ENCODE measurements around the gene MEA1. TPM values are rescaled to one million over a fixed set of nuclear protein-coding genes. Genes with fewer than 3 reads are reported as not detected.
"Not testable (repeated sequence)": the region's sequence is repeated elsewhere in the genome, so short reads cannot be mapped to it uniquely, and the experiment has no call there.

MEA1 gene
- total RNA-seq, 6 experiments from 2014 or later = 114 to 132 (median 118) TPM

DNA sequence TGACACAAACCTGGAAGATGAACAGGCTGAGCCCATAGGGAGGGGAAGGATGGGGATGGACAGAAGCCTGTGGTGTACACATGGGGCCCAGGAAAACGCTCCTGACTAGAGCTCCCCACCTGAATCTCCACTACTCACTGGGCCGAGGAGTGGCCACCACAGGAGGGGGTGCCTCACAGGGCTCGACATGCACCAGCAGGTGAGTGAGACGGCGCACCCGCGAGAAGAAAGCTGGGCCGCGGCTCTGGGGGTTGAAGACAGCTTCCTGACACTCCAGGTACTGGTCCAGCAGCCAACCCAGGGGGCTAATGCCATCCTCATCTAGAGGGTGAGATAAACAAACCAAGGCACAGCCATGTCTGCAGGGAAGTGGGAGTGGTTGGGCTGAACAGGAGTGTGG is 29.6 kb upstream of the MEA1 start:
- Mint-ChIP-seq H3K4me3 (no peak overlapping the region), H3K36me3 (ENCODE audit: low read depth) (peaks cover 26% of the 10 kb centered on the region; the same call in 1 of the 2 replicates), H3K27ac (no peak overlapping the region), H3K9me3 (no peaks in the 10 kb centered on the region), H3K4me1 (ENCODE audit: low read depth) (no peaks in the 10 kb centered on the region), H3K27me3 (ENCODE audit: insufficient read depth) (no peaks in the 10 kb centered on the region; the same call in none of the 2 replicates)
- TF ChIP-seq, protein P1, sequence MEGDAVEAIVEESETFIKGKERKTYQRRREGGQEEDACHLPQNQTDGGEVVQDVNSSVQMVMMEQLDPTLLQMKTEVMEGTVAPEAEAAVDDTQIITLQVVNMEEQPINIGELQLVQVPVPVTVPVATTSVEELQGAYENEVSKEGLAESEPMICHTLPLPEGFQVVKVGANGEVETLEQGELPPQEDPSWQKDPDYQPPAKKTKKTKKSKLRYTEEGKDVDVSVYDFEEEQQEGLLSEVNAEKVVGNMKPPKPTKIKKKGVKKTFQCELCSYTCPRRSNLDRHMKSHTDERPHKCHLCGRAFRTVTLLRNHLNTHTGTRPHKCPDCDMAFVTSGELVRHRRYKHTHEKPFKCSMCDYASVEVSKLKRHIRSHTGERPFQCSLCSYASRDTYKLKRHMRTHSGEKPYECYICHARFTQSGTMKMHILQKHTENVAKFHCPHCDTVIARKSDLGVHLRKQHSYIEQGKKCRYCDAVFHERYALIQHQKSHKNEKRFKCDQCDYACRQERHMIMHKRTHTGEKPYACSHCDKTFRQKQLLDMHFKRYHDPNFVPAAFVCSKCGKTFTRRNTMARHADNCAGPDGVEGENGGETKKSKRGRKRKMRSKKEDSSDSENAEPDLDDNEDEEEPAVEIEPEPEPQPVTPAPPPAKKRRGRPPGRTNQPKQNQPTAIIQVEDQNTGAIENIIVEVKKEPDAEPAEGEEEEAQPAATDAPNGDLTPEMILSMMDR (IDR thresholded peaks at IDR 0.05) = no peak
- no peak for DNase-seq

DNA sequence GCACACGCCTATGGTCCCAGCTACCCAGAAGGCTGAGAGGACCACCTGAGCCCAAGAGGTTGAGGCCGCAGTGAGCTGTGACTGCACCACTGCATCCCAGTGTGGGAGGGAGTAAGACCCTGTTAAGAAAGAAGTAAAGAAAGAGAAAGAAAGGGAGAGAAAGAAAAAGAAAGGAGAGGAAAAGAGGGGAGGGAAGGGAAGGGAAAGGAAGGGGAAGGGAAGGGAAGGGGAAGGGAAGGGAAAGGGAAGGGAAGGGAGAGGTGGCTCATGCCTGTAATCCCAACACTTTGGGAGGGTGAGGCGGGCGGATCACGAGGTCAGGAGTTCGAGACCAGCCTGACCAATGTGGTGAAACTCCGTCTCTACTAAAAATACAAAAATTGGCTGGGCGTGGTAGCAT is 27.7 kb upstream of the MEA1 start:
- not testable (repeated sequence) for H3K9me3 Mint-ChIP-seq; H3K4me1 Mint-ChIP-seq (ENCODE audit: low read depth); H3K27ac Mint-ChIP-seq; H3K27me3 Mint-ChIP-seq (ENCODE audit: insufficient read depth); H3K4me3 Mint-ChIP-seq; DNase-seq
- H3K36me3 Mint-ChIP-seq (ENCODE audit: low read depth) = peaks cover 41% of the 10 kb centered on the region; the same call in 1 of the 2 replicates

DNA sequence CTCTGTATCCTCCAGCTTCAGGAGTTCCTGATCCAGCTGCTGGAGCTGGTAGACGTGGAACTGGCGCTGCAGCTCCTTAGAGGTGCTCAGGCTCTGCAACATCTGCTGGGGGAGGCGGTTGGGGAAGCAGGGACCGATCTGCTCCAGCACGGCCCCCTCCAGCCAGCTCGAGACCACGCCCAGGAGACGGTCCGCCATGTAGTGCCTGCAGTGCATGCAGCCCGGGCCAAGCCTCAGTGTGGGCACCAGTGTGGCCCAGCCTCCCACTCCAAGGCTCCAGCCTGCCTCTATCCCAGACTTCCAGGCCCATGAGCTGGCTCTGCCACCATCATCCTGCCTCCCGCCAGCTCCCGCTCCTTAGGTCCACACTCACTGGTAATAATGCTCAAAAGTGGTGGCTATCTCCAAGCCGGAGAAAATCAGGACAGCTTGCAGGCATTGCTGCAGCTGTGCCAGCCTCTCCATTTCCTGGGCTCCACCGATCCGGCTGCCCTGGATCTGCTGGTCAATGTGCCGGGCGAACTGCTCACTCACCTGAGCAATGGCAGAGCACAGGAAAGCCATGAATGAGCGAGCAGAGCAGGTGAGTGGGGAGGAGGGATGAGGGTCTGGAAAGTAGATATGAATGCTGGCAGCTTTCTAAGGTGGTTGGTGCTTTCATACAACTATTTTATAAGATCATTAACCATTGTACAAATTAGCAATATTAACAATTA is 27.0 kb upstream of the MEA1 start:
- Mint-ChIP-seq H3K9me3 (no peaks in the 10 kb centered on the region), H3K27me3 (ENCODE audit: insufficient read depth) (peaks cover 4% of the 10 kb centered on the region), H3K4me3 (no peak overlapping the region), H3K27ac (no peak overlapping the region), H3K4me1 (ENCODE audit: low read depth) (no peaks in the 10 kb centered on the region), H3K36me3 (ENCODE audit: low read depth) (peaks cover 35% of the 10 kb centered on the region; the same call in 1 of the 2 replicates)
- no peak for DNase-seq
- TF ChIP-seq, protein P1 (IDR thresholded peaks at IDR 0.05) = no peak

DNA sequence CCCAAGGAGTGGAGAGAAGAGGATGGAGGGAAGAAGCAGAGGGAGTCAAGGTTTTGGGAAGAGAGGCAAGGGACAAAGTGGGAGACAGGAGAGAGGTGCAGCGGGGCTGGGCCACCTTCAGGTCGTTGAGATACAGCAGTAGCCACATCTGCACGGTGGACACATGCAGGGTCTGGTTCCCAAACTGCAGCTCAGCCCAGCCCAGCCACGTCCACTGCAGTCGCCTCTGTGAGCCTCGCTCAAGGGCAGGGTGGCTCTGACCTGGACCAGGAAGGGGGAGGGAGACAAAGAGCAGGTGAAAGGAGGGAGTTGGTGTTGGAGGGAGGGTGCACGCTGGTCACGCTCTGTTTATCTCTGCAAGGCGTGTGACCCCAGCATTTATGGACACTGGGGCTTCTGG is 25.0 kb upstream of the MEA1 start:
- no peak for DNase-seq
- Mint-ChIP-seq H3K9me3 (no peaks in the 10 kb centered on the region), H3K4me1 (ENCODE audit: low read depth) (no peaks in the 10 kb centered on the region), H3K36me3 (ENCODE audit: low read depth) (peaks cover 32% of the 10 kb centered on the region), H3K4me3 (no peak overlapping the region), H3K27me3 (ENCODE audit: insufficient read depth) (peaks cover 4% of the 10 kb centered on the region; the same call in 1 of the 2 replicates), H3K27ac (no peak overlapping the region)
- TF ChIP-seq, protein P1 (IDR thresholded peaks at IDR 0.05) = no peak

DNA sequence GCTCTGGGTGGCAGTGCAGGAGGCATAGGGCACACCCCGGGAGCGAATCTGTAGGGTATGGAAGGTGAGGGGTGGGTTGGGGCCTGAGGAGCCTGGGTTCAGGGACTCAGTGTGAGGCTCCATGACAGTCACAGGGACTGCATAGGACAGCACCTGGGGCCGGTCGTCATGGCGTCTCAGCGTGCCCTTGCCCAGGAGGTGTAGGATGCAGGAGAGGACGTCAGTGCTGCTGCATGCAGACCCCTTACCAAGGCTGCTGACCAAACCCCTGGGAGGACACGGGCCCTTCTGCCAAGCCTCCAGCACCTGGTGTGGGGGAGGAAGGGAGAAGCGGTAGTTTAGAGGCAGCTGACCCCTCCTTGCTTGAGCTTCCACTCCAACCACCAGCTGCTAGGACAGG is 24.0 kb upstream of the MEA1 start:
- H3K36me3 Mint-ChIP-seq (ENCODE audit: low read depth) = peaks cover 38% of the 10 kb centered on the region
- TF ChIP-seq, protein P1 (IDR thresholded peaks at IDR 0.05) = no peak
- no peak for DNase-seq
- H3K27ac Mint-ChIP-seq = no peak overlapping the region
- H3K9me3 Mint-ChIP-seq = no peaks in the 10 kb centered on the region
- H3K27me3 Mint-ChIP-seq (ENCODE audit: insufficient read depth) = peaks cover 6% of the 10 kb centered on the region; the same call in 1 of the 2 replicates
- H3K4me1 Mint-ChIP-seq (ENCODE audit: low read depth) = no peaks in the 10 kb centered on the region
- no peak overlapping the region for H3K4me3 Mint-ChIP-seq

DNA sequence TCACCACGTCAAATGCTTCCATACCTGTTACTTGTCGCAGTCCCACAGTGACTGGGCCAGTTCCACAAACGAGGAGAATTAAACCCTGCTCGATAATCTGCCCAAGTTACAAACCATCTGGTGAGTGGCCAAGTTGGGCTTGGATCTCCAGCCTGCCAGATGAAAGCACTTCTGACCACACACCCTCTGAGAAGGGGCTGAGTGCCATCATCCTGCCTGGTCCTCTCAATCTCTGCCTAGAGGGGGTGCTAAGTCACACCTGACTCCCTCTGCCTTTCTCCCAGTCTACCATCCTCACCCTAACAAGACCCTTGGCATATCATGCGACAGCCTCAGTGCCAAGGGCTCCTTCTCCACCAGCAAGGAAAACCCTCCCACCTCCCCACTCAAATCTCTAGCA is 23.5 kb upstream of the MEA1 start:
- Mint-ChIP-seq H3K36me3 (ENCODE audit: low read depth) (peaks cover 38% of the 10 kb centered on the region), H3K27ac (no peak overlapping the region), H3K9me3 (no peaks in the 10 kb centered on the region), H3K4me1 (ENCODE audit: low read depth) (no peaks in the 10 kb centered on the region), H3K4me3 (no peak overlapping the region), H3K27me3 (ENCODE audit: insufficient read depth) (peaks cover 6% of the 10 kb centered on the region; the same call in 1 of the 2 replicates)
- TF ChIP-seq, protein P1 (IDR thresholded peaks at IDR 0.05) = no peak
- no peak for DNase-seq
